AG04450 (cell line): ENCODE results near the gene KCTD17. TPM values are rescaled to one million over a fixed set of nuclear protein-coding genes. Genes with fewer than 3 reads are reported as not detected.
A peak's percentile ranks its signal among the peaks of the same experiment; 100 is the strongest.

ENCODE experiments used
- CTCF ChIA-PET: fragments of 300-600, 350-600 bp; formaldehyde crosslinking; extraction: SDS; loops from one replicate; lab custom pipeline; 2022; ENCODE audit warnings: antibody characterized with exemption, inconsistent platforms; lab: Charles Lee
- POLR2A ChIA-PET: fragments of 350-600 bp; formaldehyde crosslinking; extraction: SDS; loops from one replicate; lab custom pipeline; 2021; ENCODE audit warnings: antibody characterized with exemption, inconsistent platforms; lab: Yijun Ruan, JAX
- DNase-seq: peaks from one replicate; pipeline ENCODE4 v3.0.0-alpha.2; 2011; ENCODE audit warnings: low read depth, low spot score
- H3K27ac ChIP-seq: one replicate; pipeline ENCODE4 v1.5.1; 2012; ENCODE audit warnings: low read depth, low read length, control low read depth
- H3K27me3 ChIP-seq: one replicate; pipeline ENCODE4 v1.6.0; 2012; ENCODE audit warnings: low read length; ENCODE audit not compliant: control insufficient read depth, insufficient read depth
- H3K4me3 ChIP-seq: 2 replicates; pipeline ENCODE4 v1.5.1; 2011; ENCODE audit warnings: mild to moderate bottlenecking, low read depth, low read length, control low read depth
- H3K9me3 ChIP-seq: 2 replicates; pipeline ENCODE4 v1.5.1; 2012; ENCODE audit warnings: low read length; ENCODE audit not compliant: control insufficient read depth, insufficient read depth
- CTCF ChIP-seq: IDR thresholded peaks from 2 replicates; pipeline ENCODE4 v1.5.1; 2011; ENCODE audit warnings: low read depth, low read length, control low read depth, inconsistent platforms
- polyA plus RNA-seq: library from polyadenylated mRNA; depleted of rRNA; stranded (reverse); fragments of >200 nt; gene quantifications from 2 replicates; pipeline ENCODE4 v1.2.3, GENCODE V29; 2011

The KCTD17 gene
- polyA plus RNA-seq, 1 experiment, result 20.7 TPM

GRCh38 chr22:37072673-37073072, 21.1 kb downstream of the KCTD17 start:
- CTCF ChIA-PET, result no interaction called here
- no peaks in the 10 kb centered on the region for H3K9me3 ChIP-seq
- no peak for DNase-seq
- TF ChIP-seq CTCF, result no peak
- POLR2A ChIA-PET, result no interaction called here
- H3K4me3 ChIP-seq, result no peak overlapping the region
- no peak overlapping the region for H3K27ac ChIP-seq
- peaks cover 49% of the 10 kb centered on the region for H3K27me3 ChIP-seq

DNA sequence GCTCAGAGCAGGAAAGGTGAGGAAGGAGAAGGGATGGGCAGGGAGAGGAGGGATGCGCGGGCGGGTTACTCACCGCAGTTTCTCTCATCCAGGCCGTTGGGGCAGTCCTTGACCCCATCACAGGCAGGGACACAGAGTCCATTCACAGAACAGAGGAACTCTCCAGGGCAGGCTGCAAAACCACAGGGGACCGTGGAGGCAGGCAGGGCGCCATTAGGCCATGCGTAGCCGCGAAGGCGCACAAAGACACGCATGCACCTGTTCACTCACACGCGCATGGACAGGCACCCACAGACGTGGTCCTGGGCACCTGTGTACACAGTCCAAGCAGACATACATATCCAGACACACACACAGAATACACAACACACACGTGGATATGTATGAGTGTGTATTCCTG, 23.0 kb downstream of the KCTD17 start:
- Histone ChIP-seq H3K4me3 (no peak overlapping the region), H3K9me3 (no peaks in the 10 kb centered on the region), H3K27ac (no peak overlapping the region), H3K27me3 (peaks cover 35% of the 10 kb centered on the region)
- no peak for TF ChIP-seq CTCF
- CTCF ChIA-PET, result no interaction called here
- POLR2A ChIA-PET, result no interaction called here
- DNase-seq, result no peak

DNA sequence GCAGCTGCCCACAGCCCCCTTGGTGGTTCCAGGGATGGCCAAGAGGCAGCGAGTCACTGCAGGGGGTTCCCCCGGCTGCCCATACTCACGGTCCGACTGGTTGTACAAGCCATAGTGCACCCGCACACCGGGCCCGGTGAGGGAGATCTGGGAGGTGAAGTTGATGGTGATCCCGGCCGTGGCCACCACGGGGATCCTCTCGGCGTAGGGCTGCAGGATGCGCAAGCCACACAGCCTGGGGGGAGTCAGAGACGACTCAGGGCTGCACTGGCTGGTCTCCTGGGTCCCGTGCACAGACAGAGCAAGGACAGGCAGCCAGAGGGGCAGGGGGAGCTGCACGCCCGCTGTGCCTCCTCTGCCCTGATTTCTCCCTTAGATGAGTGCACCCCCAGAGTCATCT, 23.5 kb downstream of the KCTD17 start:
- ChIA-PET CTCF (no interaction called here), POLR2A (no interaction called here)
- no peak for TF ChIP-seq CTCF
- no peaks in the 10 kb centered on the region for H3K9me3 ChIP-seq
- H3K27me3 ChIP-seq, result peaks cover 30% of the 10 kb centered on the region
- H3K27ac ChIP-seq, result no peak overlapping the region
- no peak overlapping the region for H3K4me3 ChIP-seq
- DNase-seq, result no peak

- Histone ChIP-seq H3K27me3 (peaks cover 24% of the 10 kb centered on the region), H3K4me3 (no peak overlapping the region), H3K27ac (no peak overlapping the region), H3K9me3 (no peaks in the 10 kb centered on the region)
- ChIA-PET CTCF (interaction anchor here (1.0 kb wide), 1 partner anchor 122 kb away, joined by 3 read pairs; no protein-coding TSS in a partner anchor), POLR2A (no interaction called here)
- DNase-seq, result no peak
- TF ChIP-seq CTCF, result no peak
These were observed 24.4 kb downstream of the KCTD17 start for GRCh38 chr22:37075822-37076433.

DNA sequence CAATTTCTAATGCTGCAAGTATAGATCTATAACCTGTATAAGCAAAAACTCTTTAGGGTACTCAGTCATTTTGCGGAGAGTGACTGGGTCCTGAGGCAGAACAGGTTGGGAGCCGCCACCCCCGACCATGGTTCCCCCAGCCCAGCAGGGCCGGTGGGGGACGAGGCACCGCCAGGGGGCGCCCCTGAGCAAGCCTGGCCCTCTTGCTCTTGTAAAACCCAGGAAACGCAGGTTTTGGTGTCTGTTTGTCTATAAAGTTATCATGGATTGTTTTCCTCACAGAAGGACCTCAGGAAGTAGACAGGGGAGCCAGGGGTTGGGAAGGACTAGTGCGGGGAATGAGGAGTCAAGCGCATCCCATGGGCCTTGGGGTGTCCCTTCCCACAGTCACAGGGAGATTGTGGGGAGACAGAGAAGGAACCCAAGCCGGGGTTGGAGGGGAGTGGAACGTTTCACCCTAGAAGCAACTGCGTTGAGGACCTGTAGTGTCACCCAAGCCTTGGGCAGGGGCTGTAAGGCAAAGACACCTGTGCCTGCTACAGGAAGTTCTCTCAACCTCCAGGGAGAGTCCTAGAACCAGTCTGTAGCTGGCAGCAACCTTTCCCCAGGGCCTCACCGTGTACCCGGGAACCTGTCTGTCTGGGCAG, 26.4 kb downstream of the KCTD17 start:
- Histone ChIP-seq H3K9me3 (no peaks in the 10 kb centered on the region), H3K27me3 (peaks cover 23% of the 10 kb centered on the region), H3K27ac (no peak overlapping the region), H3K4me3 (no peak overlapping the region)
- ChIA-PET CTCF (interaction anchor here (0.6 to 1.0 kb wide), 3 partner anchors 122 to 1801 kb away, joined by 3 to 5 read pairs (median 5); no protein-coding TSS in a partner anchor), POLR2A (no interaction called here)
- TF ChIP-seq CTCF, result peak; percentile 98
- DNase-seq, result peak; percentile 10
